A673 (cell line): ENCODE measurements around the gene KDELR3.

Experiments used
- CTCF ChIP-seq: fragments of 300-800, 200-600 bp; sonication (generic); conservative IDR thresholded peaks from 2 replicates; pipeline ENCODE4 v1.5.1; 2017; ENCODE audit warnings: low read depth, mild to moderate bottlenecking, antibody characterized with exemption, low read length, moderate library complexity, mixed read lengths
- EZH2 ChIP-seq: fragments of 200-600 bp; sonication (generic); IDR thresholded peaks from 2 replicates; pipeline ENCODE4 v1.6.1; 2017; ENCODE audit warnings: borderline replicate concordance, low read depth, mild to moderate bottlenecking, mixed read lengths, antibody characterized with exemption, low read length; ENCODE audit not compliant: poor library complexity, severe bottlenecking

DNA sequence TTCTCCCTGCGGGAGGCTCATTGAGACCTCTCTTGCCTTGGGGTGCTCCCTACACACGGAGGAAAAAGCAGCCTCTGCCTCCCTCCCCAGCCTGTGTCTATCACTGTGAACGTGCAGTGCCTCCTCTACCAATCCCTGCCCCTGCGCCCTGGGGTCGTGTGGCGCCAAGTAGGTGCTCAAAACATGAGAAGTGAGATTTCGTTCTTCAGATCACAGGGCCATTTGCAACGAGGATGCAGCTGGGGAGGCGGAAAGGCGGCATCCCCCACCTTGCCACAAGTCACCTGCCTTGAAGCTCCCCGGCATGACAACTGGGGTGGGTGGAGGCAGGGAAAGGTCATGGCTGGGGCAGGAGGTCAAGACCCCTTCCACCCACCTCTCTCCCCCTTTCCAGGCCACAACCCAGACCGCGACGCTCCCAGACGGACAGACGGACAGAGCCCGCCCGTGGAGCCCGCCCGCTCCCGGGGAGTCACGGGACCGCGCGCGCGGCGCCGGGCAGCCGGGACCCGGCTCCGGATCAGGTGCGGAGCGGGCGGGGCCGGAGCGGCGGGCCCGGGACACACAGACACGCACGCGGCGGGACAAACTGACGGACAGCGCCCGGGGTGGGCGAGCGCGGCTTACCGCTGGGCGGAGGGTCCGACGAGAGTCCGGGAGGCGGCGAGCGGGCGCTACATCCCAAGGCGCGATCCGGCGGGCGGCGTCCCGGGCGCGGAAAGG lies 13.4 kb upstream of the KDELR3 start:
- TF ChIP-seq CTCF: no peak
- no peak for TF ChIP-seq EZH2
